HG03575 (cell line): ENCODE results near the gene UVSSA.

ENCODE experiments used
- ATAC-seq: cut with Tn5 transposase; IDR thresholded peaks from one replicate; pipeline ENCODE4 v1.9.1; 2021; ENCODE audit not compliant: unreplicated experiment, insufficient number of reproducible peaks, low FRiP score; ENCODE audit errors: extremely low read depth

Gene UVSSA

GRCh38 chr4:1345903-1346780 lies 866 bp upstream of the UVSSA start:
- ATAC-seq: no peak

- ATAC-seq: peak; percentile 13
Measured at GRCh38 chr4:1347410-1347864, 429 bp downstream of the UVSSA start.

GRCh38 chr4:1348014-1348513 lies 1.1 kb downstream of the UVSSA start:
- no peak for ATAC-seq

GRCh38 chr4:1348746-1349145 lies 1.7 kb downstream of the UVSSA start:
- no peak for ATAC-seq

- ATAC-seq: no peak
Measured at GRCh38 chr4:1349359-1350168, 2.6 kb downstream of the UVSSA start.

GRCh38 chr4:1350169-1350520 lies 3.1 kb downstream of the UVSSA start:
- ATAC-seq: no peak

GRCh38 chr4:1351854-1352566 lies 5.0 kb downstream of the UVSSA start:
- ATAC-seq: no peak

GRCh38 chr4:1352567-1352900 lies 5.5 kb downstream of the UVSSA start:
- no peak for ATAC-seq

- ATAC-seq: no peak
Measured at GRCh38 chr4:1353186-1354055, 6.4 kb downstream of the UVSSA start.

GRCh38 chr4:1354136-1354982 lies 7.4 kb downstream of the UVSSA start:
- ATAC-seq: no peak

- ATAC-seq: no peak
Measured at GRCh38 chr4:1354983-1355275, 7.9 kb downstream of the UVSSA start.

- ATAC-seq: no peak
Measured at GRCh38 chr4:1355378-1355777, 8.4 kb downstream of the UVSSA start.

GRCh38 chr4:1356181-1356998 lies 9.4 kb downstream of the UVSSA start:
- no peak for ATAC-seq

- no peak for ATAC-seq
Measured at GRCh38 chr4:1357356-1358248, 10.6 kb downstream of the UVSSA start.

GRCh38 chr4:1358421-1359143 lies 11.6 kb downstream of the UVSSA start:
- ATAC-seq: no peak

- ATAC-seq: no peak
Measured at GRCh38 chr4:1359144-1359501, 12.1 kb downstream of the UVSSA start.
